ENCODE results near the gene FARP1.
"Not testable (repeated sequence)": the region's sequence is repeated elsewhere in the genome, so short reads cannot be mapped to it uniquely, and the experiment has no call there.

FARP1 gene

GRCh38 chr13:98267080-98267912 lies 124.4 kb downstream of the FARP1 start:
- no peak for ATAC-seq

- no peak for ATAC-seq
Observed at GRCh38 chr13:98269386-98269785, 126.5 kb downstream of the FARP1 start.

GRCh38 chr13:98270819-98271218 lies 127.9 kb downstream of the FARP1 start:
- no peak for ATAC-seq

GRCh38 chr13:98271646-98272045 lies 128.8 kb downstream of the FARP1 start:
- not testable (repeated sequence) for ATAC-seq

GRCh38 chr13:98272549-98272948 lies 129.7 kb downstream of the FARP1 start:
- no peak for ATAC-seq

GRCh38 chr13:98273067-98273823 lies 130.4 kb downstream of the FARP1 start:
- no peak for ATAC-seq

- no peak for ATAC-seq
Observed at GRCh38 chr13:98273824-98274742, 131.2 kb downstream of the FARP1 start.

- ATAC-seq: no peak
Observed at GRCh38 chr13:98274921-98275487, 132.1 kb downstream of the FARP1 start.

- ATAC-seq: no peak
Observed at GRCh38 chr13:98275681-98276171, 132.8 kb downstream of the FARP1 start.

GRCh38 chr13:98276486-98276885 lies 133.6 kb downstream of the FARP1 start:
- no peak for ATAC-seq

- no peak for ATAC-seq
Observed at GRCh38 chr13:98278068-98278724, 135.3 kb downstream of the FARP1 start.

GRCh38 chr13:98279473-98280175 lies 136.7 kb downstream of the FARP1 start:
- ATAC-seq: no peak

GRCh38 chr13:98280176-98280510 lies 137.2 kb downstream of the FARP1 start:
- no peak for ATAC-seq

GRCh38 chr13:98284679-98285078 lies 141.8 kb downstream of the FARP1 start:
- ATAC-seq: no peak

- no peak for ATAC-seq
Observed at GRCh38 chr13:98285317-98285716, 142.4 kb downstream of the FARP1 start.

- ATAC-seq: no peak
Observed at GRCh38 chr13:98285852-98286594, 143.1 kb downstream of the FARP1 start.

- ATAC-seq: no peak
Observed at GRCh38 chr13:98286799-98287198, 143.9 kb downstream of the FARP1 start.

- ATAC-seq: no peak
Observed at GRCh38 chr13:98288211-98288610, 145.3 kb downstream of the FARP1 start.

GRCh38 chr13:98289339-98289945 lies 146.5 kb downstream of the FARP1 start:
- no peak for ATAC-seq

- ATAC-seq: no peak
Observed at GRCh38 chr13:98290261-98290660, 147.4 kb downstream of the FARP1 start.
